Islet of Langerhans (tissue), 1 donor: Measurements from ENCODE around the gene FLVCR2.

Source experiments
- FAIRE-seq: peaks from one replicate; lab custom pipeline; 2011; peaks lifted over from hg19 to GRCh38; lab: Jason Lieb, UNC

The FLVCR2 gene, protein sequence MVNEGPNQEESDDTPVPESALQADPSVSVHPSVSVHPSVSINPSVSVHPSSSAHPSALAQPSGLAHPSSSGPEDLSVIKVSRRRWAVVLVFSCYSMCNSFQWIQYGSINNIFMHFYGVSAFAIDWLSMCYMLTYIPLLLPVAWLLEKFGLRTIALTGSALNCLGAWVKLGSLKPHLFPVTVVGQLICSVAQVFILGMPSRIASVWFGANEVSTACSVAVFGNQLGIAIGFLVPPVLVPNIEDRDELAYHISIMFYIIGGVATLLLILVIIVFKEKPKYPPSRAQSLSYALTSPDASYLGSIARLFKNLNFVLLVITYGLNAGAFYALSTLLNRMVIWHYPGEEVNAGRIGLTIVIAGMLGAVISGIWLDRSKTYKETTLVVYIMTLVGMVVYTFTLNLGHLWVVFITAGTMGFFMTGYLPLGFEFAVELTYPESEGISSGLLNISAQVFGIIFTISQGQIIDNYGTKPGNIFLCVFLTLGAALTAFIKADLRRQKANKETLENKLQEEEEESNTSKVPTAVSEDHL

DNA sequence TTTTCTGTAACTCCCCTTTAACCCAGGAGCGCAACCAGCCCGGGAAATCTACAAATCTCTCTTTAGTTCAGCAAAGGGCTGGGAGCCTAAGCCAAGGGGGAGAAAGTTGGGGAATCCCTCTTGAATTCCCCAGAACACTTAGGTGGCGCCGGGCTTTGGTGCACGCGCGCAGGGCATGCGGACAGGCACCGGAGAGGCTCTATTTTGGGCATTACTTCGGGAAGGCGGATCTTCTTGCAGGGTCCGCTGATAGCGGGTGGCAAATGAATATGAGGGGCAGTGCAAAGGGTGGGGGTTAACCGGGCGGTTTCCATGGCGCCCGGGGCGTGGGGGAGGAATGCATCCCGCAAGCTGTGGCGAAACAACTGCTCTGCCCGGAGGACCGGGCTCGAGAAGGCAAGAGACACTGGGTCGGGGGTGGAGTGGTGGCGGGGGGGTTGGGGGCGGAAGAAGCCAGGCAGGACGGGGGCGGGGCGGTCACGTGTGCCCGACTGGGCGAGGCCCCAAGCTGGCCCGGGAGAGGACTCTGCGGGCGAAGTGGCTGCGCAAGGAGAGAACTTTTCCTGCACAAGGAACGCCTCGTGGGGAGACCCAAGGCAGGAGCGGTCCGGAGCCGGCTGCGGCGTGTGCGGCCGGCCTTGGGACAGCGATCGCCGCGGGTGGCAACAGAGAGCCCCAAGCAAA, at the start of gene FLVCR2:
Gene FLVCR2, plus strand, starts transcription at position 519 of the 684 bp plus-strand sequence. CDS start 353 bp downstream, outside the sequence.
- FAIRE-seq = no peak

DNA sequence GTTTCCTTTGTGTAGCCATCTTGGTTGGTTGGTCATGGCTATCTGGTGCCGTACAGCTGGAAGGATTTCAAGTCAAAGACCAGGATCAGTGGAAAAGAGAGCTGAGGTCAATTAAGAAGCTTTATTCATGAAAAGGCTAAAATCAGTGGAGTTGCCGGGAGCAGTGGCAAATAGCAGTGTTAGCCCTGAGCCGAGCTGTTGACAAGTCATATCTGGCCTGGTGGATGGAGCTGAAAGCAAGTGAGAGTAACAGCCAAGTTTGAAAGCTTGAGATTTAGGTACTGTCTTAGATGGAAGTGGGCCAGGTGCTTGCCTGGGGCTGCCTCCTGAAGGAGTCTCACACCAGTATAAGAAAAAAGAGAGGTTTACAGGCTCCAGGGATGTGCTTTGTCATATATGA, 47.2 kb upstream of the FLVCR2 start:
- FAIRE-seq = no peak

DNA sequence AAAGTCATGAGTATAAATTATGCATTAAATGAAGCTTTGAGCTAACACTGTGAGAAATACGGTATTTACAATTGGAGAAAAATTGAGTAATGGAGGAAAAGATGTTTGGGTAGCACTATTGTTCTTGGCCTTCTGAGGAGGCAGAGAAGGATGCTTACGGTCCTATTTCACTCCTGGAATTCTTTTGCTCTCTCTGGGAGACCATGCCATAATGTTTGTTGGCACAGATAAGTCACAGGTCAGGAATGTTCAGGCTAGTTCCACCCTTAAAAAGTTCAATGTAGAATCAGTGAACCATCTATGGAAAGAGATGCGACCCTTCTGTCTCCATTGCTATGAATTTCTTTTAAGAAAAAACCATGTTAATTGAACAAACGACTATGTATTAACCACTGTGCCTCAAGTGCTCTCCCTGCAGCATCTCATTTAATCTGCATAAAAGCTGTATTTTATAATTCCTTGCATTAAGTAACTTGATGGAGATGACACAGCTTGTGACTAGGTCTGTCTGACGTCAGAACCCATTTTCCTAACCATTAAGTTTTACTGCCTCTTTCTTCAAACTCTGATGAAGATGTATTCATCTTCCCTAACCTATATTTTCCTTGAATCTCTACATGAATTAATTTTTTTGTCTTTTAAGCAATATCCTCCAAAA, 46.6 kb upstream of the FLVCR2 start:
- FAIRE-seq = no peak

DNA sequence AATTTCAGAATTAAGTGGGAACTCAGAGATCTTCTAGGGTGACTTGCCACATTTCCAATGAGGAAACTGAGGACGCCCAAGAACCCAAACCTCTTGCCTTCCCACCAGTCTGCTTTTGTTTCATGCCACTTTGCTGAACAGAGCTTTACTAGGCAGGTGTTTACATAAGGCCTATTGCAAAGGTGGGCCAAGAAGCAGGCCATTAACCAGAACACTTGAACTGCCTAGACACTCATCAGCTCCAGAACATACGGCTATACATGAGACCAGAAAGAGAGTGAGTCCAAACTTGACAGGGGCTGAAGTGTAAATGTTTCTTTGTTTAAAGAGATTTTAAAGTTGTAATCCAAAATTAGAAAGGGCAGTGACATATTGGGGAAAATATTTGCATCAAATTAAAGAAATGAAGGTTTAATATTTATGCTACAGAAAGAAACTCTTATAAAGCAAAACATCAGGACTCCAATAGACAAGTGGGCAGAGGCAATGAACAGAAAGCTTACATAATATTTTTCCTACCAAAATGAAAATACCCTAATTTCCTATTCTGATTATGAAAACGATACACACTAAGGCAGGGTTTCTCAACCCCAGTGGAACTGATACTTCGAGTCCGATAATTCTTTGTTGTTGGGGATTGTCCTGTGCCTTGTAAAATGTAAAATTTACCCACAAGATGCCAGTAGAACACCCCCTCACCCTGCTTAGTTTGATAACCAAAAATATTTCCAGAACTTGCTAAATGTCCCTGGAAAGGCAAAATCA, 44.4 kb upstream of the FLVCR2 start:
- FAIRE-seq = no peak

DNA sequence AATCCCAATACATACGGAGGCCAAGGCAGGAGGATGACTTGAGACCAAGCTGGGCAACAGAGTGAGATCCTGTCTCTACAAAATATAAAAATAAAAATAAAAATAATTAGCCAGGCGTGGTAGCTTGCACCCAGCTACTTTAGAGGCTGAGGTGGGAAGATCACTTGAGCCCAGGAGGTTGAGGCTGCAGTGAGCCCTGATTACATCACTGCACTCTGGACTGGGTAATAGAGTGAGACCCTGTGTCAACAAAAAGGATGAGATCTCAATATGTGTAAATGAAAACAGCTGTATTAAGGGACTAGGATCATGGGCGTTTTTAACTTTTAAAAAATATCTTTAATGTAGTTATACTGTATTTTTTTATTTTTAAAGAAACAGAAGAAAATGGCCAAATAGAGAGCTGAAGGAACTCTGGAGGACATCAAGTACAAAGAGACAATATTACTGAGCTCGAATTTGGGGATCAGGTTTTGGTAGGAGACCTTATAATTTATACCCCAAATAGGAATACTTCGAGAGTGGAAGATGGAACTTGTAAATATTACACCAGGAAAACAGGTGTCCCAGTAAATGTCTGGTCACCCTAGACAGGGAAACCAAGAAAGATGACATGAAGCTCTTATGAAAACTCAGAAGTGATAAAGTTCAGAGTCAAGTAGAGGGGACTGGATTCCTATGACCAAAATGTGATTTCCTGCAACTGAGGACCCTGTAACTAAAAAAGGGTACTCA, 43.1 kb upstream of the FLVCR2 start:
- FAIRE-seq = no peak

DNA sequence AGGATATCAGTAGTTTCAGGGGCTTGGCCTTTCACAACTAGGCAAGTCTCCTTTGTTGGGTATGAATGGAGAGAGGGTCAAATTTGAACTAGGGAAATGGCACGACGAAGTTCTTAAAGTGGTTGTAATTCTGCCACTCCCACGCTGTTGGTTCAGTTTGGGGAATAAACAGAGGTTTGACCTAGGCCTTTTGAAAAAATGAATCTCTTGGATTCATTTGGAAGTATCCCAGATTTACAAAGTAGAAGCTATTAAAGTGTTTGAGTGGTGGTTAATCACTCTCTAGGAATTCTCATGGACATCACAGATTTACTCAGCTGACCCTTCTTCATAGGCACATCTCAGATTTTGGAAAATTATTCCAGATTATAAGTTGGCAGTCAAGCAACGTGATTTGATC, 41.3 kb upstream of the FLVCR2 start:
- FAIRE-seq = no peak

DNA sequence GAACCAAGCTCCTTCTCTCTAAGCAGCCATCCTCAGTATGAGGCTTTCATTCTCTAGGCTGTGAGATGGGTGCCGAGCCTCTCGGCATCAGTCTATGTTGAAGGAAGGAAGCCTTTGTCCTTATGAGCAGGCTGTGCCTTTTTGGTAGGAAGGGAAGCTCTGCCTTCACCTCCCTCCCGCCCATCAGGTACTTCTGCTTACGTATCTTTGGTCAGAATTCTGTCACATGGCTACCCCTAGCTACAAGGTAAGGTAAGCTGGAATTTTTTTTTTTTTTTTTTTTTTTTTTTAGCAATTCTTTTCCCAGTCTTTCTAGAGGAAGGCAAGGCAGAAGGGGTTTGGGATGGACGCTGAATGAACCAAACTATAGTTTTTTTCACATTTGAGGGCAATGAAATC, 39.3 kb upstream of the FLVCR2 start:
- no peak for FAIRE-seq

DNA sequence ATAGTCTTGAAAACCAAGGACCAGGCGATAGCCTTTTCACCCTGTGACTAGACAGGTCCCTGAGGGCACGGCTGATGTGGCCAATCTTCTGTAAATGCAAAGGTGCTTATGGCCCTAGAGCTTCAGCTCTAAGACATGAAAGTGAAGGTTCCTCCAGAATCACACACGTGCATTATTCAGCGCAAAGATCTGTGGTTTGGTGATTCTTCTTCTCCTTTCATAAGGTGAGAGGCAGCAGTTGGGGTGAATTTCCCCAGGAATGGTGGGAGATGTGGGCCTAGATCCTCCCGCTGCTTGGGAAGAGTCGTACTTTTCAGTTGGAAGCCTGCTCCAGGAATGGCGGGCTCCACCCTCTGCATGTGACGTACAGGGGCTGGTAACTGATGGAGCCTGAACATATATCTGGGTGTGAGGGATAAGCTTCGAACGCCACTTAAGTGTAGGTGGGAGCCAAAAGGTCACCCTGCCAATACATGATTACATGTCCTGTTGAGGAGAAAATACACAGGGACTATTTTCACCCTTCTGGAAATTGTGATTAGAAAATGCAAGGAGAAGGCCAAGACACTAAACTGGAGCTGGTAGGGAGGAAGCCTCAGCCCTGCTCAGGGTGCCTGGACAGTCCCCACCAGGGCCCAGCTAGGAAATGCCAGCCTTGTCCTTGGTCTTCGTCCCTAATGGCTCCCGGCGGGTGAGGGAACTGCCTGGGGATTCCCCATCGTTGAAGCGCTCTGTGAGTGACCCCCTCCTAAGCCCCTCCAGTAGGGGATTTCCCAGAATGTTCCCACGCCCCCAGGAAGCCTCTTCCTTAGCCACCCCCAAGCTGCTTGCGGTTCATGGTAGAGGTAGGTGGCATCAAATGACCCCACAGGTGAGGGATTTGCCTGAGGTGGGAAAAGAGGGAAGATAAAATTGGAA, 38.6 kb upstream of the FLVCR2 start:
- FAIRE-seq = no peak

DNA sequence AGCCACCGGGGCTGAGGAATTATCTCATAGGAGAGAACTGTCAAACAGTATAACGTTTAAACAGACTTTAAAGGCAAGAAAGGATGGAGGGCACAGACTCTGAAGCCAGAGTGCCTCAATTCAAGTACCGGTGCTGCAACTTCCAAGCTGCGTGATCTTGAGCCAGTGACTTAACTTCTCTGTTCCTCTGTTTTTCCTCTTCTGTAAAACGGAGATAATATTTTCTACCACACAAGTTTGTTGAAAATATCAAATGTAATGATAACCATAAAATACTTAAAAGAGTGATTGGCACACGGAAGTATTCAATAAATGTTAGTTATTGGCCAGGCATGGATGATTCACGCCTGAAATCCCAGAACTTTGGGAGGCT, 38.0 kb upstream of the FLVCR2 start:
- FAIRE-seq = no peak

DNA sequence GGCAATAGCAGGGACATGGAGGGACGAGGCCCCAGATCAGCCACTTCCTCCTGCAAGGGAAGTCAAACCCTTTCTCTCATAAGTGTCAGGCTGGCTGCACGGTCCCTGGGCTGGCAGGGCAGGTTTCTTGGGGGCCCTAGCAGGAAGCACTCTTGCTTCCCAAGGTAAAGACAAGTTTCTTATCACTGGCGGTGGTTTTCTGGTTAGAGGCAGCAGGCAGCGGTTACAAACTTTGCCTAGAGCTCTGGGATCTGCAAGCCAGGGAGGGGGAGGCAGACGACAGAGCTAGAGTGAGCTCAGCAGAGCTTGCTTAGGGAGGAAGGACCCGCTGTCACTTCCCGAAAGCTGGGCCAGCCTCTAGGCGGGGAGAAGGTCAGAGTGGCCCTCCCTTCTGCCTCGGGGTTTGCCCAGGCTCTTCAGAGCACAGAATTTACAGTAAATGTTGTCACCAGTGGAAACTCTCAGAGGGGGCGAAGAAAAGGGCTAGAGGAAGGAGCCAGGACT, 35.8 kb upstream of the FLVCR2 start:
- no peak for FAIRE-seq

DNA sequence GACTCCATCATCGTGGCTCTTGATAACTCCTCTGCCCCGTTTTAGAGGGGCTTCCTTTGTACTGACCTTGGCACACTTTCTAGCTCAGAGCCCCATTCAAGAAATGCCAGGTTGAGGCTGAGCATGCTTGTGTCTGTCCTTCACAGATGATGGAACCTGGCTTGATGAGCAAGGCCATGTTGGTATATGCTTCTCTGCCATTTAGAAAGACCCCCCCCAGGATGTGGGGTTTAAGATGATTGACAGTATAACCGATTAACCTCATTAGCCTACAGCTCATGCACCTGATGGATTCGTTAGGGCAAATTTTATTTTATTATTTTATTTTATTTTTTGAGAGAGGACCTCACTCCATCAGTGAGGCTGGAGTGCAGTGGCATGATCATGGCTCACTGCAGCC, 35.2 kb upstream of the FLVCR2 start:
- FAIRE-seq = no peak

DNA sequence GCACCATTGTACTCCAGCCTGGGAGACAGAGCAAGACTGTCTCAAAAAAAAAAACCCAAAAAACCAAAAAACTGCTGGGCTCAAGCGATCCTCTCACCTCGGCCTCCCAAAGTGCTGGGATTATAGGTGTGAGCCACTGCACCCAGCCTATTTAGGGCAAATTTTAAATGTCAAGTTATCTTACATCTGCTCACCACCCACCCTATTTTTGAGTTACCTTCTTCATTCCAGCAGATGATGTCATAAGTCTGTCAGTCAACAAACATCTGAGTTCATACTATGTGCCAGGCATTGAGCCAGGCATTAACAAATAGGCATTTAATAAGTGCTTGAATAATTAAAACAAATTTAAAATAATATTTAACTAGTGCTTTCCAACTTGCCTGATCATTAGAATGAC, 34.6 kb upstream of the FLVCR2 start:
- FAIRE-seq = no peak

DNA sequence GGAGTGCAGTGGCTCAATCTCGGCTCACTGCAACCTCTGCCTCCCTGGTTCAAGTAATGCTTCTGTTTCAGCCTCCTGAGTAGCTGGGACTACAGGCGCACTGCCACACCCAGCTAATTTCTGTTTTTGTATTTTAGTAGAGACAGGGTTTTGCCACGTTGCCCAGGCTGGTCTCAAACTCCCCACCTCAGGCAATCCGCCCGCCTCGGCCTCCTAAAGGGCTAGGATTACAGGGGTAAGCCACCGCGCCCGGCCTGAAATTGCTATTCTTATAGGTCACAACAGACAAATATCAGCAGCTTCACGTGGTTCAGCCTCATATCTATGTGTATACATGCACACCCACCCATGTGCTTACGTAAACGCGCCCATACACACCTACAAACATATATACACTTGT, 32.5 kb upstream of the FLVCR2 start:
- FAIRE-seq = no peak

DNA sequence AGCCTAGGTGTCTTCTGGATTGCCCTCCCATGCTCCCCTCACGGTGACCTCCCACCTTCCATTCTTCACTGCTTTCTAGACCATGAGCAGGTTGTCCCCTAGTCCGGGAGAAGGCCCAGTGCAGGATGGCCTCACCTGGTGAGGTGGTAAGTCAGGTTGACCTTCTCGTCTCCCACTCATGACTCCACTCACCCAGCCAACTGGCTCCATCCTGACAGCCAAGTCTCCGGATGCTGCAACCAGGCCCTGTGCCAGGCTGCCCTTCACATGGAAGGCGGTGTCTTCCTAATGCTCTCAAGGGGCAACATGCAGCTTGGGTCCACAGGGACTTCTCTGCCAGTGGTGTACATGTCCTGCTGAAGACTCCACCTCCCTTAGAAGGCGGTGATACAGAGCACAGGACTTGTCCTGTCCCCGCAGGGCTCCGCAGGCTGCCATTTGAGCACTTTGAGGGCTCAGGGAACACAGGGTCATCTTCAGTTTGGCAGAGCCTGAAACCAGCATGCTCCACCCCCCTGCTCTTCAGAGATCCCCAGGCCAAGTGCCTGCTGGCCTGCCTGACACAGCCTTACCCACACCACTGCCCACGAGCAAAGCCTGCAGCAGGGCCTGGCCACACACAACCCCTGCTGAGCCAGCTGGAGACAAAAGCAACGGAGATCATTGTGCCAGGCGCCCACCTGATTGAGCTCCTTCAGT, 30.7 kb upstream of the FLVCR2 start:
- FAIRE-seq = no peak

DNA sequence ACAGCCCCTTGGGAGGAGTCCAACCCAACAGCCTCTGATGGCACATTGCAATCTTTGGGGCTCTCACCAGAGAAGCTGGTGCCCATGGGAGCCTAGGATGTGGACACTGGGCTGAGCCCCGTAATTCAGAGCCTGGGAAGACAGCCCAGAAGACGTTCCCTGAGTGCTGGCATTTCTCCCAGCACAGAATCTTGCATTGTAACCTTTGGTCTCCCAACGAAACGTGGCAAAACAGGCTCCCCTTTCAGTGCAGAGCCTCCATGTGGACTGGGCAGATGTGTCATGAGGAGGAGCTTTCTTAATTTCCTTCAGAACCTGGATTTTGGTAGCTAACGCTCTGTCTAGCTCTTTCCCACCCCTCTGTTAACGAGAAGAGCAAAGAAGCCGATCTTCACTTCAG, 29.9 kb upstream of the FLVCR2 start:
- no peak for FAIRE-seq

DNA sequence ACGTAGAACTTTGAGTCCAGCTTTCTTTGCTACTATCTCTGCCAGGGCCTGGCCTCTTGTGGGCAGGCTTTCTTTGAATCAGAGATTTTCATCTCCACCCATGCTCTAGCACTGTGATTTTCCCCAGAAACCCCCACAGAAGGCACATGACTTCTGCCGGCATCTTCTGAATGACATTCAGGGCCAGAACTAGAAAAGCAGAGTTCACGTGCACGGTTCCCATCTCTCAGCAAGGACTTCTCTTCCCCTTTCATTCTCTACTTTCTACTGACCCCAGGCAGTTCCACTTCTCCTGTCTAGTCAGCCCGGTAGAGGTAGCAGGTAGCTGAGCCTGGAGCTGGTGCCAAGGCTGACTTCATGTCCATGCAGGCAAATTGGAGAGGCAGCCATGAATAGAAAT, 29.3 kb upstream of the FLVCR2 start:
- FAIRE-seq = no peak

DNA sequence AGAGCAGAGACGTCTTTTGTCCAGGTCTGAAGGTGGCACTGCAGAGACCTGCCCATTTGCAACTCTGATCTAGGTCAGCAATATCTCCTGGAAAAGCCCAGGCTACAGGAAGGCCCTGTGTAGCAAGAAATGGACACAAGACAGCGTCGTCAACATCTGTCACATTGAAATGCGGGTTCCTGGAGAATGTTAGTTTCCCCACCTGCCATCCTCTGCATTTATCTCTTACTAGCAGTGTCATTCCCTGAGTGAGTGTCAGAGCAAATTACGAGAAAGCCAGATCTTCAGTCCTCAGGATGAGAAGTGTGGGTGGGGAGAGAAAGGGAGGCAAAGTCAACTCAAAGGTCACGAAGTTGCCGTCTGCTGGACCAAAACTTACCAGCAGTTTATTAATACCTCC, 27.4 kb upstream of the FLVCR2 start:
- no peak for FAIRE-seq

DNA sequence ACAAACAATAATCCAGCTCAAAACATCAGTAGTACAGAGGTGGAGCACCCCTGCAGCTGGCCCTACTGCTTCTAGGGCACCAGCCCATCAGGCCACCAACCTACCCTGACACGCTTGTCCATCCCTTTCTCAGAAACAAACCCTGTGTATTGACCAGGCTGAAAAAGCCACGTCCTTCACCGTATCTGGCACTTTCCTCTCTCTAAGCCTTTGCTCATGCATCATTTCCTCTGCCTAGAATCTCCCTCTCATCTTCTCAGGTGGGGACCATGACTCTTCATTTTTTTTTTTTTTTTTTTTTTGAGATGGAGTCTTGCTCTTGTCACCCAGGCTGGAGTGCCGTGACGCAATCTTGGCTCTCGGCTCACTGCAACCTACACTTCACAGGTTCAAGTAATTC, 25.3 kb upstream of the FLVCR2 start:
- FAIRE-seq = no peak

DNA sequence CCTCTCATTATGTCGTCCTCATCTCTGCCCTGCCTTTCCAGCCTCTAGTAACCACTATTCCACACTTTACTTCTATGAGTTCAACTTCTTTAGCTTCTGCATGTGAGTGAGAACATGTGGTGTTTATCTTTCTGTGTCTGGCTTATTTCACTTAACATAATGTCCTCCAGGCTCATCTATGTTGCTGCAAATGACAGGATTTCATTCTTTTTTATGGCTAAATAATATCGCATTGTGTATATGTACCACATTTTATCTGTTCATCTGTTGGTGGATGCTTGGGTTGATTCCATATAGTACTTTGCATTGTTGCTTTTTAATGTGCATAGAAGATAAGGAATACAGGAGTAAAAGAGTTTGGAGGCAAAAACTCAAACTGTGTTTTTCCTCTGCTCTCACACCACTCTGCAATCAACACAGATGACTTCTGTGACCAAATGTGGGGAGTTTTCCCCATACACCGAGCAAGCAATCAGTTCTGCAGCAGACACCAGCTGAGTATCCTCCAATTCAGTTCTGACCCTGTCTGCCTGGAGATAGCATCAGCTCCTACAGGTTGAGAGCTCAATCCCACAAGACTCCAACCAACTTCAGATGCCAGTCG, 24.6 kb upstream of the FLVCR2 start:
- no peak for FAIRE-seq
